Thyroid gland (tissue), 4 donors: ENCODE measurements around the gene LYPD6. TPM values are rescaled to one million over a fixed set of nuclear protein-coding genes. Genes with fewer than 3 reads are reported as not detected.
A peak's percentile ranks its signal among the peaks of the same experiment; 100 is the strongest.

Experiments used
- DNase-seq, 2 donors: peaks; one replicate each; pipeline ENCODE4 v3.0.0-alpha.2; 2019
- H3K27ac ChIP-seq, 3 donors: fragments of 200-600 bp; sonication (generic); 1 replicate in 2 of 3; 2 replicates in 1 of 3; pipeline ENCODE4 v1.5.1; 2016 to 2019; ENCODE audit warnings: mild to moderate bottlenecking in 1 of 3, moderate library complexity in 1 of 3
- H3K27me3 ChIP-seq: fragments of 200-600 bp; sonication (generic); one replicate; pipeline ENCODE4 v1.5.1; 2019
- H3K36me3 ChIP-seq, 2 donors: fragments of 200-600 bp; sonication (generic); one replicate each; pipeline ENCODE4 v1.5.1; 2016 to 2019
- H3K4me1 ChIP-seq, 2 donors: fragments of 200-600 bp; sonication (generic); one replicate each; pipeline ENCODE4 v1.5.1; 2017 to 2019
- H3K4me3 ChIP-seq, 3 donors: fragments of 200-600 bp; sonication (generic); replicated peaks in 1 of 3; 1 replicate in 2 of 3; 2 replicates in 1 of 3; pipeline ENCODE4 v1.5.1; 2016; ENCODE audit warnings: mild to moderate bottlenecking in 1 of 3
- H3K9me3 ChIP-seq: fragments of 200-600 bp; sonication (generic); one replicate; pipeline ENCODE4 v1.5.1; 2017
- CTCF ChIP-seq, 6 experiments: fragments of 200-600 bp in 3 of 6; fragments of 450-650 bp in 3 of 6; sonication (generic) in 3 of 6; IDR thresholded peaks; one replicate each; pipeline ENCODE4 v1.5.1; 2016 to 2019; ENCODE audit warnings: antibody characterized with exemption in 6 of 6, mild to moderate bottlenecking in 2 of 6, inconsistent platforms in 1 of 6, moderate library complexity in 1 of 6
- POLR2A ChIP-seq, 2 donors: fragments of 450-650 bp; IDR thresholded peaks; one replicate each; pipeline ENCODE4 v1.6.1; 2017; ENCODE audit warnings: antibody characterized with exemption in 2 of 2, mild to moderate bottlenecking in 2 of 2, moderate library complexity in 1 of 2
- WGBS, 2 donors: methylation state at CpG; one replicate each; pipeline ENCODE4 v1.1.5; 2017; 5-methylcytosine and 5-hydroxymethylcytosine counted together
- intact Hi-C: fragments of 100-400 bp; cut with DNase I; formaldehyde crosslinking; loops from one replicate; pipeline ENCODE4 v1.15.1; 2023
- total RNA-seq, 4 donors: library from RNA; depleted of rRNA; stranded (reverse); fragments of >200 nt; gene quantifications; one replicate each; pipeline ENCODE4 v1.2.3, GENCODE V29; 2016

LYPD6 gene
- total RNA-seq, 4 donors from 2014 or later = 0.33 to 1.5 (median 1.4) TPM

- Histone ChIP-seq H3K27me3 (no peaks in the 10 kb centered on the region), H3K4me1 (no peaks in the 10 kb centered on the region), H3K27ac (no peak overlapping the region), H3K4me3 (no peak overlapping the region), H3K36me3 (no peaks in the 10 kb centered on the region), H3K9me3 (no peaks in the 10 kb centered on the region)
- intact Hi-C loops = no loop called here
- TF ChIP-seq CTCF (IDR thresholded peaks at IDR 0.05) = no peak
- no peak for TF ChIP-seq POLR2A (IDR thresholded peaks at IDR 0.05)
- WGBS, 2 donors = 68 to 86% methylated on average over 3 of the region's 3 CpGs
- DNase-seq = no peak
Observed at GRCh38 chr2:149451417-149452165, 121.2 kb downstream of the LYPD6 start.

DNA sequence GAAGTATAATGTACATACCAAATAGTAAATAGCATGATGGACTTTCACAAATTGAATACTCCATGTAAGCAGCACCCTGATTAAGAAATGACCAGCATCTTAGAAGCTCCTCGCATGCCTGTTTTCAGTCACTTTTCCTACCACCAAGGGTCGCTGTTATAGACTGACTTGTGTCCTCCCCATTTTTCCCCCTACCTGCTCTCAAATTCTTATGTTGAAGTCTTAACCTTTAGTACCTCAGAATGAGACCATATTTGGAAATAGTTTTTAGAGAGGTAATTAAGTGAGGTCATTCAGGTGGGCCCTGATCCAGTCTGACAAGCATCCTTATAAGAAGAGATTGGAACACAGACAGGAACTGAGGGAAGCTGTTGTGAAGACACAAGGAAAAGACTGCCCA lies 125.9 kb downstream of the LYPD6 start:
- Histone ChIP-seq H3K36me3 (no peaks in the 10 kb centered on the region), H3K4me3 (no peak overlapping the region), H3K27me3 (no peaks in the 10 kb centered on the region), H3K27ac (no peak overlapping the region), H3K9me3 (no peaks in the 10 kb centered on the region), H3K4me1 (no peaks in the 10 kb centered on the region)
- DNase-seq = peak; percentile 43 to 69
- TF ChIP-seq CTCF (IDR thresholded peaks at IDR 0.05) (peak in 2 of 6 experiments; percentile 9 to 21), POLR2A (IDR thresholded peaks at IDR 0.05) (no peak)
- WGBS, 2 donors = 62 to 83% methylated on average over 2 of the region's 2 CpGs
- intact Hi-C loops = no loop called here

DNA sequence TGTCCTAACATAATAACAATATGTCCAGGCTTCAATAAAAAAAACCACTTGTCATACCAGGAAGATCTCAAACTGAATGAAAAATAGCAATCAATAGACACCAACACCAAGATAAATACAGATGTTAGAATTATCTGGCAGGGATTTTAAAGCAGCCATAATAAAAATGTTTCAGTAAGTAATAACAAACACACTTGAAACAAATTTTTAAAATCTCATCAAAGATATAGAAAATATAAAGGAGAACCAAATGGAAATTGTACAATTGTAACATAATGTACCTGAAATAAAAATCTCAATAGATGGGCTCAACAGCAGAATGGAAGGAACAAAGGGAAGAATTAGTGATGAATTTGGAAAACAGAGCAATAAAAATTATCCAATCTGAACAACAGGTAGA lies 128.1 kb downstream of the LYPD6 start:
- no peak for DNase-seq
- intact Hi-C loops = no loop called here

DNA sequence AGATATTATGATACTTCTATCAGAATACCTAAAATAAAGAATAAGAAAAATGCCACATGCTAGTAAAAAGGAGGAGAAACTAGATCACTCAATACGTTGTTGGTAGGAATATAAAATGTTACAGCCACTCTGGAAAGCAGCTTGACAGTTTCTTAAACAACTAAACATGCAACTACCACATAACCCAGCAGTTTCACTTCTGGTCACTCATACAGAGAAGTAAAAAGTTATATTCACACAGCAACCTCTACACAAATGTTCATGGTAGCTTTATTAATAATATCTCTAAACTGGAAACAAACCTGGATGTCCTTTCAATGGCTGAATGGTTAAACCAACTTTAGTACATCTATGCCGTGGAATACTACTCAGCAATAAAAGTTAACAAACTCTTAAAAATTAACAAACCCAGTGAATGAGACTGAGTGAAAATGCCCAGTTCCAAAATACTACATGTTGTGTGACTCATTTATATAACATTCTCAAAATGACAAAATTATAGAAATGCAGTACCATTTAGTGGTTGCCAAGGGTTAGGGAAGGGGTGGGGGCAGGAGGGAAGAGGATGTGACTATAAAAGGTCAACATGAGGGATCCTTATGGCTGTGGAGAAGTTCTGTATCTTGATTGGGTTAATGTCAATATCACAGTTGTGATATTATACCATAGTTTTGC lies 133.1 kb downstream of the LYPD6 start:
- H3K27me3 ChIP-seq = no peaks in the 10 kb centered on the region
- H3K4me1 ChIP-seq = no peaks in the 10 kb centered on the region
- H3K36me3 ChIP-seq = no peaks in the 10 kb centered on the region
- no peak for DNase-seq
- WGBS, 2 donors = 48 to 67% methylated on average over 2 of the region's 2 CpGs
- H3K9me3 ChIP-seq = no peaks in the 10 kb centered on the region
- H3K4me3 ChIP-seq = no peak overlapping the region
- intact Hi-C loops = no loop called here
- TF ChIP-seq POLR2A (IDR thresholded peaks at IDR 0.05) (no peak), CTCF (IDR thresholded peaks at IDR 0.05) (no peak)
- no peak overlapping the region for H3K27ac ChIP-seq

More for the DNA sequence above, 128.1 kb downstream of the LYPD6 start:
- no peak overlapping the region for H3K27ac ChIP-seq
- H3K4me3 ChIP-seq = no peak overlapping the region
- H3K4me1 ChIP-seq = no peaks in the 10 kb centered on the region
- no peaks in the 10 kb centered on the region for H3K36me3 ChIP-seq
- no peaks in the 10 kb centered on the region for H3K9me3 ChIP-seq
- TF ChIP-seq CTCF (IDR thresholded peaks at IDR 0.05) = no peak
- TF ChIP-seq POLR2A (IDR thresholded peaks at IDR 0.05) = no peak
- no peaks in the 10 kb centered on the region for H3K27me3 ChIP-seq

- intact Hi-C loops = no loop called here
- 92 to 96% methylated on average over 7 of the region's 7 CpGs for WGBS, 2 donors
- DNase-seq = no peak
Observed at GRCh38 chr2:149464396-149464795, 134.0 kb downstream of the LYPD6 start.

More at GRCh38 chr2:149464396-149464795, 134.0 kb downstream of the LYPD6 start:
- Histone ChIP-seq H3K27me3 (no peaks in the 10 kb centered on the region), H3K4me3 (no peak overlapping the region), H3K27ac (no peak overlapping the region), H3K9me3 (no peaks in the 10 kb centered on the region), H3K36me3 (no peaks in the 10 kb centered on the region), H3K4me1 (peaks cover 4 to 5% of the 10 kb centered on the region in 2 donors)
- TF ChIP-seq POLR2A (IDR thresholded peaks at IDR 0.05) (no peak), CTCF (IDR thresholded peaks at IDR 0.05) (no peak)
